Stimulated activated CD4-positive, alpha-beta T cell treated with anti-CD3 and anti-CD28 coated beads, Interleukin-1b, Interleukin-23, amount 100 ng/mL, for 1 hour (primary cell): ENCODE data around the gene TNK2.
"Not testable (repeated sequence)": the region's sequence is repeated elsewhere in the genome, so short reads cannot be mapped to it uniquely, and the experiment has no call there.

Experiments
- DNase-seq, 2 donors: peaks; one replicate each; pipeline ENCODE4 v3.0.0-alpha.2; 2020; ENCODE audit warnings: low read depth in 2 of 2

The TNK2 gene

DNA sequence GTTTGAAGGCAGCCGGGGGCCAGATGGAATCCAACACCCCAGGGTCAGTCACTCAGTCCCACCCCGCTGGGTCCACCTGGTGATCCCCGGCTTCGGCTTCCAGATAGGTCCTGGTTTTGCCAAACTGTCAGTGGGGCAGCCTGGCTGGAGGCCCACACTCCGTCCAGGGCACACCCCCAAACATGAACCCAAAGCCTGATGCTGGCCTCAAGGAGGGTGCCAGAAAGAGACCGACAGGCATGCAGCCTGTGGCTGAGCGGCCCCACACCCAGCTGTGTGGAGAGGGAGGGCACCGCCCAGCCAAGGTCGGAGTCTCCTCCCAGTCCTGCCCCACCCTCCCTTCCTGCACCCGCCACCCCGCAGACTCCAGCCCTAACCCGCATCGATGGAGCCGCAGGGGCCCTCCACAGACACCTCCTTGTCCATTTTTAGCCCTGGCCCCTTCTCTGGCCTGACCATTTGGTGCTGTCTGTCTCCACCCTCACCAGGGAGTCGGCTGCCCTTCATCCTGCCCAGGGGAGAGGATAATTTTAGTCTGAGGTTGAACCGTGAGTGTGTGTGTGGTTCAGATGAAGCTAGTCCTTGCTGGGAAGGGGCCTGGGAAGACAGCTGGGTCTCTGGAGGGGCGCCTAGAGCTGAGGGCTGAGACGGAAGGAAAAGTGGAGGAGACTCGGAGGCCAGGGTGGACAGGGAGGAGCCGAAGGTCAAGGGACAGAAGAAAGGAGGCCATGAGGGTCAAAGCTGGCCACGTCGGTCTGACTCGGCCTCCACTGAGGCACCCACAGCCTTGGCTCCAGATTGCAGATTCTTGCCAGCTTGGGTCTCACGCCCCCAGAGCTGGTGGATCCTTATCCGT is 23.1 kb downstream of the TNK2 start:
- no peak for DNase-seq

DNA sequence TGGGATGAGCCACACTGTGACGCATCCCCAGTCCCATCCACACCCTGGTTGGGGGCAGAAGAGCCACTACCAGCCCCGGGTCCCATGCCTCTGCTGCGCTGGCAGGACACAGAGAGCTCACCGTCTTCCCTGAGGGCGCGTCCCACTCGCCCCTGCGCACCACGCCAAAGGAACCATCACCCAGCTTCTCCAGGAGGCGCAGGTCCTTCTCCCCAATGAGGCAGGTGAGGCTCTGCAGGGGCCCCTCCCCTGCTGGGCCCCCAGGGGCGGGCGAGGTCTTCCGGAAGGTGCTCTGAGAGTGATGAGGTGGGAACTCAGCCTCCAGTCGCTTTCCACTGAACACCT is 23.7 kb downstream of the TNK2 start:
- DNase-seq: no peak

DNA sequence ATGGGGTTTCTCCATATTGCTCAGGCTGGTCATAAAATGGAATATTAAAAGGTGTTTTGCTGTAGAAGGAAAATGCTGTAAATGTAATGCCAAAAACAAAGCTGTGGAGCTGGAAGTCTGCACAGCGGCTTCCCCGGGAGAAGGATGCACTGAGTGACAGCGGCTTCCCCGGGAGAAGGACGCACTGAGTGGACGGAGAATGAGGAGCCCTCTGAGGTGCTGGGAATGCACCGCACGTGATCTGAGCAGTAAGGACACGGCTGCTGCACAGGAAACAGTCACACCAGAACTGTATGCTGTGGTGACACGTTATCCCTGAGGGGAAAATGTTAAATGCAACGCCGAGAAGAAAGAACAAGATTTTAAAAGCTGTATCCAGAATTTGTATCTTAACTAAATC is 24.6 kb downstream of the TNK2 start:
- DNase-seq: no peak

DNA sequence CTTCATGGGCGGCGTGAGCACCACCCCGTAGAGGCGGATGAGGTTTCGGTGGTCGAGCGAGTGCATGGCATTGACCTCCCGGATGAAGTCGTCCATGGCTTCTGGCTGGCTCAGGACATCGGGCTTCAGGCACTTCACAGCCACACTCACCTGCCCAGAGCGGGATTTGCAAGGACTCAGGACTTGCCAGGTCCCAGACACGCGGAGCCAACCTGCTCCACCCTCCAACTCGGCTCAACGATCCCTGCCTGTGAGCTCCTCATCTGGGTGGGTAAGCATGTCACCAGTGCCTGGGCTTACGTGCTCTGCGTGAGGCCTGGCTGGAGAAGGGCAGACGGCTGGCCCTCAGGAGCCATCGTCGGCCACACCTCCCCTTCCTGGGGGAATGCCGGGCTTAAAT is 25.2 kb downstream of the TNK2 start:
- no peak for DNase-seq

DNA sequence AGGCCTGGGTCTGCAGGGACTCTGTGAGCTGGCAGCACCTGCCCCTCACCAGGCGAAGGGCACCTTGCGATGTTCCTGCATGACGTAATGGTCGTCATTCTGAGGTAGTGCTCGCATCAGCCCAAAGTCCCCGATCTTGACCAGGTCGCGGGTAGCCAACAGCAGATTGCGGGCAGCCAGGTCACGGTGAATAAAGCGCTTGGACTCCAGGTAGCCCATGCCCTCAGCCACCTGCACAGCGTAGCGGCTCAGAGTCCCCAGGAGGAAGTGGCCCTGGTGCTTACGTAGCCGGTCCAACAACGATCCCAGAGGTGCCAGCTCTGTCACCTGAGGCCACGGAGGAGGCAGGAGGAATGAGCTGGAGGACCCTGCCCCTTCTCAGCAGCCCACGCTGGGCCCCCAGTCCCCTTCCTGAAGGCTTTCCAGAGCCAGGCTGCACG is 26.3 kb downstream of the TNK2 start:
- DNase-seq: no peak

DNA sequence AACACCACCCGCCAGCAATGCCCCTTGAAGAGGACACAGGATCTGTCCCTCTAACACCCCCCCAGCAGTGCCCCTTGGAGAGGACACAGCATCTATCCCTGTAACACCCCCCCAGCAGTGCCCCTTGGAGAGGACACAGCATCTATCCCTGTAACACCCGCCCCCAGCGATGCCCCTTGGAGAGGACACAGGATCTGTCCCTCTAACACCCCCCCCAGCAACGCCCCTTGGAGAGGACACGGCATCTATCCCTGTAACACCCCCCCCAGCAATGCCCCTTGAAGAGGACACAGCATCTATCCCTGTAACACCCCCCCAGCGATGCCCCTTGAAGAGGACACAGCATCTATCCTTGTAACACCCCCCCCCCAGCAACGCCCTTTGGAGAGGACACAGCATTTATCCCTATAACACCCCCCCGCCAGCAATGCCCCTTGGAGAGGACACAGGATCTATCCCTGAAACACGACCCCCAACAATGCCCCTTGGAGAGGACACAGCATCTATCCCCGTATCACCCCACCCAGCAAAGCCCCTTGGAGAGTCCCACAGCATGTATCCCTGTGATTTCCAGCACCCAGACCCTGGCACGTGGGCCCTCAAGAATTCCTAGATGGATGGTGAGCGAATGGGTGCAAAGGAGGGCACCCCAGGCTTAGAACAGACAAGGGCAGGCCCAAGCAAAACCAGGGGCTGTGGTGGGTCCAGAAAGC is 26.9 kb downstream of the TNK2 start:
- no peak for DNase-seq

DNA sequence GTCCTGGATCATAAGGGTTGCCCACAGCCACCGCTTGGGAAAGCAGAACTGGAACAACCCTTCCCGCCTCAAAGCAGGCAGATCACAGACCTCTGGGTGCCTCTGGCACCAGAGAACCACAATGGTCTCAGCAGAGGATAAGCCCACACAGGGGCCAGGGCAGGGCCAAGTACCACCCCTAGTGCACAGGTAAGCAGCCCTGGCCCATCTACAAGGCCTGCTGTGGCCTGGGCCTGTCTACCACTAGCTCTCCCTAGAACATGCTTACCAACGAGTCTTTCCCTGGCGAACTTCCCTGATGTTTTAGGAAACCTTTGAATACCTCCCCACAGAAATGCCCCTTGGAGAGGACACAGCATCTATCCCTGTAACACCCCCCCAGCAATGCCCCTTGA is 28.3 kb downstream of the TNK2 start:
- no peak for DNase-seq

DNA sequence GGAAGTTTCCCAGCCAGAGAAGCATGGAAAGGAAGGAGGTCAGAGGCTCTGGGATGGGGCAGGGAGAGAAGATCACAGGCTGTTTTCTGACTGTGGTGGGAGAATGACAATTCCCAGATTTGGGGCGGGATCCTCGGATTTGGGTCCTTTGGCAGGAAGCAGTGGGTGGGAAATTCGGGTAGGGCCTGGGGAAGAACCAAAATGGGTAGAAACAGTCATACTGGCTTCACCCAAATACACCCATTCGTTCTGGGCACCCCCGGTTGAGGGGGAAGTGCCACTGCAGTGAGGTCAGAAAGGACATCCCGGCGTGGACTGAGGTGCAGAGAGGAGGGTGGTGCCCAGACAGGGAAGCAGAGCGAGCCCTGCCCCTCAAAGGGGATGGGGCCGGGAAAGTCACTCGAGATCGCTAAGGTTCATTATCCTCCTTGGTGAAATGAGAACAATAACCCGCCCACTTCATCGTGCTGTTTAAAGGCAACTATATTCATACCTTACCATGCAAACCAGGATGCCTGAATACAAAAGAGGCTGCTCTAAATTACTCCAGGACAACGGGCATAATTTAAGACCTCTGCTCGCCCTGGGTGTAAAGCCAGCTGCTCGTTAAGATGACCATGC is 28.8 kb downstream of the TNK2 start:
- no peak for DNase-seq

DNA sequence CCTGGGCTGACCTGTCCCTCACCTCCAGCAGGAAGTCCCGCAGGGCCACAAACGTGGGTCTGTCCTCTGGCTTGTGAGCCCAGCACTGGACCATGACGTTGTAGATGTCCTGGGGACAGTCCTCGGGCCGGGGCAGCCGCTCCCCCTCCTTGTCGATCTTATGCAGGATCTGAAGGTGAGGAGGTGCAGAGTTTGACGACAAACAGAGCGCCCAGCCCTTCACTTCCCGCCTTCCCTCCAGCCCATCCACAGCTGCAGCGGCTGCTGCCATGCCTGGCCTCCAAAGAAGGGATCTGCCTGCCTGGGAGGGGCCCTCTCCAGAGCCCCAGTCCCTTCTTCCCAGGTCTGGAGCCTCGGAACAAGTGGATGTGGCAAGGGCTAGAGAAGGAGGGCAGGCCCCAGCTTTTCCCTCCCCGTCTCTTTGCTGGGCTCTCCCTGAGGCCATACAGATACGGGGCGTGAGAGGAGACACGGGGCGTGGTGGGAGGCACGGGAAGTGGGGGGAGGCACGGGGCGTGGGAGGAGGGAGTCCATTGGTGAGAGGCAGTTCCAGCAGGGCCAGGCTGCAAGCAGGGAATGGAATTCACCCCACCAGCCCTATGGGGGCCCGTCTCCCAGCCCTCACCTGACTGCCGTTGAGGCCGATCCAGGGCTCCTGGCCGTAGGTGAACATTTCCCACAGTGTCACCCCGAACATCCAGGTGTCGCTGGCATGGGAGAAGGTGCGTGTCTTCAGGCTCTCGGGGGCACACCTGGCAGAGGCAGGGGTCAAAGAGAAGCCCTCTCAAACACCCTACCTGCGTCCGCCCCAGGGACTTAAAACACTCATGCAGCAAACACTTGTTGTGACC is 29.7 kb downstream of the TNK2 start:
- DNase-seq: no peak

DNA sequence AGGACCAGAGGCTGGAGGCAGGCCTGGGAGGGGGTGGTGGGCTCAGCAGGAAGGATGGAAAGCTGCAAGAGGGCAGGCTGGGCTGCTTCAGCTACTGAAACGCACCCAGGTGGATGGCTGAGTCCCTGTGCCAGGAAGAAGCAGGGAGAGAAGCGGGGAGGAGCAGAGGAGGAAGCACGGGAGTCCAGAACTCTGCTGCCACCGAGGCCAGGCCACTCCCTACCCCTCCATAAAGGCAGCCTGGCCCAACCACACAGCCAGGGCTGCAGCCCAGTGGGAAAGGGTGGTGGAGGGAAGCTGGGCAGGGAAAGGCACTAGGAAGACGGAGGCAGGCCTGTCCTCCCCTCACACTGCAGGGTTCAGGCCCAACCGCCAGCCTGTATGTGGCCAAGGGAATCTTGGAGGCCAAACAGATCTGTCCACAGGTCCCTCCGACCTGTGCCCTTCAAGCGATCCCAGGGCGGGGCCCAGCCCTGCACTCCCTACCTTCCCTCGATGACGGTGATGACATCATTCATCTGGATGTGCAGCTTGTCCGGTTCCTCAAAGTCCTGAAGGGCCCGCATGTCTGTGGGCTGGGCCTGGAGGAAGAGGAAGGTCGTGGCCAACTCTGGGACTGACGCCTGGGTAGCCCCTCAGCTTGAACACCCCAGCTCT is 30.5 kb downstream of the TNK2 start:
- no peak for DNase-seq

DNA sequence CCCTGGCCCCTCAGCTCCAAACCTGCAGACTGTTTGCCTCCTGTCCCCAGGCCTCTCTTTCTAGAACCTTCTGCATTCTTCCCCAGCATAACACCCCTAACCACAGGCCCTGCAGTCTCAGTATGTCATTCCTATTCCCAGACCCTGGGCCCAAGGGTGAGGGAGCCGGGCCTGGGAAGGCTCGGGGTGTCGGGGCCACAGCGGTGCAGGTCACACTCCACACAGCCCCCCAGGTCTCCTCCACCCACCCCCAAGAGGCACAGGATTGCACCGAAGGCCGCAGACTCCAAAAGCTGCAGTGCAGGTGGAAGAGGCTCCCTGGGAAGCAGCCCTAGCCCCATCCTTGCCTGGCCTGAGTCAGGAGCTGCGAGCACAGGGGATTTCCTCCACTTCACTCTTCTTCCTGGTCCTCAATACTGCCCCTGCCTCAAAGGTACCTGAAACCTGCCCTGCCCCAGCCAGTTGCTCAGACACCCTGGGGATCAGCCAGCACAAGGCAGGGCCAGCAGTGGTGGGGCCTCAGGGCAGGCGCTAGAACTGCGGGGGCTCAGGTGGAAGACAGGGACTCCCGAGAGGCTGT is 31.1 kb downstream of the TNK2 start:
- no peak for DNase-seq

DNA sequence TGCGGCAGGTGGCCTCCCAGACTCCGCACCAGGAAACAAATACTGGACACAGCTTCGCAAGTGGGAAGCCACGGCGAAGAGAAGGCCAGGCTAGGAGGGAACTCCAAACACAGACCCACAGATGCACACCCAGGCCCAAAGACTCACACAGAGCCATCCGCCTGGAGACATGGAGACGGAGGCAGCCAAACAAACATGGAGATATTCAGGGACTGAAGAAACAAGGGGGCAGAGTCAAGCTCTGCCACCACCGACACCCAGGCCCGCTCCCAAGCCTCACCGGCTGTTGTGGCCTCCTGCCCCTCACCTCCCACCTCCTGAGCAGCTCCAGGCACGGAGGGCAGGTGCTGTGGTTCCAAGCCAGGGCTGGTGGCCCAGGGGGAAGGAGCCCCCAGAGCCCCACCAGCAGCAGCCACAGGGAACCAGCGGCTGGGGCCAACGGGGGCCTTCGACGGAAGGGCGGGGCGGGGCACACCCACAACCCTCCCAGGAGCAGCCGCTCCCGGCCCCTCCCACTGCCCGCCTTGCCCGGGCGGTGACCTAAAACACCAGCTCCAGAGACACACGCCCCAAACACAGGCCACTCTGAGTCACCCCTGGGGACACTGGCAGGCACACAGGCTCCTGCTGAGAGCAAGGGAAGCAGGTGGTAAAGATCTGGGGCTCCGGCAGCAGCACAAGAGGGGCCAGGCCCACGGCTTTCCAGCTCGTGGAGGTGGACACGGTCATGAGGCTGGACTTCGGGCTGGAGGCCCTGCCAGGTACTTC is 31.9 kb downstream of the TNK2 start:
- no peak for DNase-seq

DNA sequence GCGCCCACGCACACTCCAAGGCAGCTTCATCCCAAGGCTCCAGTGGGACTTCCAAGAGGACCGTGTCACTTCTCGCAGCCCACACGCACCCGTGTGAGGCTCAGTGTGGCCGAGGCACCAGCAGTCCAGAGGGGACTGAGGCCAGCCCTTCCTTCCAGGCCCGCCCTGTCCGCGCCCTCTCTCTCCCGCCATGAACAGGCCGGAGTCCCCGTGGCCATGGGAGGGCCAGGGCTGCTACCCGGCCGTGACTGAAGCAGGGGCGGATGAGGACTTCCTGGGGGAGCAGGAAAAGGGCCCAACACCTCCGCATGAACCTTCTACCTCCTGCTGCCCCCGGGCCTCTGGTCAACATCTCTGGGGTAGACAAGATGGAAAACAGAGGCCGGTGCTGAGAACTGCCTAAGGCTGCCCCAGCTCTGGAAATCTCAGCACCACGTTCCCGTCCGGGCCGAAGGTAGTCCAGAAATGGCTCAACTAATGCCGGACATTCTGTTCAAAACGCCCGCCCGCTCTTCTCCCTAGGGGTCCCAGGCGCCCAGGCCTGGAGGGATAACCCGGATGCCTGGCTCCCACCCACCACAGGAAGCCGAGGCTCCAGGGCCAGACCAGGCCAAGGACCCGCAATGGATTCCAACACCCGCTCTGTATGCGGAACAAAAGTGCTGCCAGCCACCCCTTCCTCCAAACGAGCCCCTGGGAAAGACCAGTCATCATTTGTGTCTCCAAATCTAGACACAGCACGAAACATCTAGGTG is 32.7 kb downstream of the TNK2 start:
- DNase-seq: no peak

DNA sequence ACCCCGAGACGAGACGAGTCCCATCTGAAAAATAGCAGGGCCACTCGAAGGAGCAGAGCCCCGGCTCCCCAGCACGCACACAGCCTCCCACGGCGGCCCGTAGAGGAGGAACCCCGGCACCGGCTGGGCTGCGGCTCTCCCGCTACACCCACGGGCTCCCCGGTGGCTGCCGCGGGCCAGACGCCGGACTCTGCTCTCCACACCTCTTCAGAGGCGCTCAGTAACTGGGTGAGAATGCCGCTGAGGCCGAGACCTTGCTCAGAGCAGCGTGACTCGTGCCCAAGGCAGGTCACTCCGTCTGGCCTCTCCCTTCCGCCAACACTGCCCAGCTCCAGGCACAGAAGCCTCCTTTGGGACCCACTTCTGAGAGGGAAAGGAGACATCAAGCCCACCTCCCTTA is 34.4 kb downstream of the TNK2 start:
- no peak for DNase-seq

DNA sequence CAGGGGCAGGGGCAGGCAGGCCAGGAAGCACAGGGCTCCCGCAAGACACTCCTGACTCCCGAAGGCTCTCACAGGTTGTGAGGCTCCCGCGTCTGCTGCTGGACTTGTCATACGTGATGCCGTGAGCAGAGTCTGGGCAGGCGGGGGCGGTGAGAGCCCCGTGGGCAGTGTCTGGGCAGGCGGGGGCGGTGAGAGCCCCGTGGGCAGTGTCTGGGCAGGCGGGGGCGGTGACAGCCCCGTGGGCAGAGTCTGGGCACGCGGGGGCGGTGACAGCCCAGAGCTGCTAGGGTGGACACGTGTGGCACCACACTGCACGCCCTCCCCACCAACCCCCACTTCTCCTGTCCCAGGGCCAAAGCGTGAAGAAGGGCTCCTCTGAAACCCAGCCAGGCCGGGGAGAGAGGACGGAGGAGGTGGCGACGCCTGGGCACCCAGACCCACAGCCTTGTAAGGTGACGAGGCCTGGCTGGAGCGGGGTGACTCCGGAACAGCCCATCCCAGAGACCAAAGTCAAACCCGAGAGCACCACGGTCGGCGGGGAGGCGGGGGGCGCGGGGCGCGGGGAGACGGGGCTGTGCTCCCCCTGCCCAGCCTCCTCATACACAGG is 35.0 kb downstream of the TNK2 start:
- DNase-seq: no peak

DNA sequence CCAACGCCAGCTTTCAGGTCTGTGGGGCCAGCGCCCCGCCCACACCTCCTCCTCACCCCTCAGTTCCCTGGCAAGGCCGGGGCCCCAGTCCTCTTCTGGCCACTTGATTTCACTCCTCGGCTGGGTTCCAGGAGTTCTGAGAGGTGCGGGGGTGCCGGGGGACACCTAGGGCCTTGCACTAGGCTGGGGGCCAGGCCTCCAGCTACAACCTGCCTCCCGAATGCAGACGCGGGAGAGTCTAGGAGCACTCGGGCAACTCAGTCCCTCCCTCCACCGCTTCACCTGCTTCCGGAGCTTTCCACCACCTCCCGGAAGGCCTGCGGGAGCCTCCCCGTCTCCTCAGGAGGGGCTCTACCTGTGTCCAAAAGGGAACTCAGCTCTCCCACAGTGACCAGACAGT is 35.6 kb downstream of the TNK2 start:
- DNase-seq: no peak

DNA sequence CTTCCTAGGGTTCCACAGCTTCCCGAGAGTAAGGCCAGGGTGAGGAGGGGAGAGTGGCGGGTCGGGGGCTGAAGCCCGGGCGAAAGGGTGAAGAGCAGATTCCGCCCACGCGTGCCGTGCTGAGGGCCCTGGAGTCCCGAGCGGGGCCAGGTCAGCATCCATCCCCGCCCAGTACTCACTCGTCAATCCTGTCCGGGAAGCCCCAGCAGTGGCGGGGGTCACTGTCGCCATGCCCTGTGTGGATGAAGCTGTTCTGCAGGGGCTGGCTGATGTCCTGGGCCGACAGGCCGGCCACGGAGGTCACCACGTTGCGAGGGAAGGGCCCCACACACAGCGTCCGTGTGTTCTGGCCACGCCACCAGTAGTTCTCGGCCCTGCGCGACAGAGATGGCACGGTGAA is 36.3 kb downstream of the TNK2 start:
- DNase-seq: no peak

DNA sequence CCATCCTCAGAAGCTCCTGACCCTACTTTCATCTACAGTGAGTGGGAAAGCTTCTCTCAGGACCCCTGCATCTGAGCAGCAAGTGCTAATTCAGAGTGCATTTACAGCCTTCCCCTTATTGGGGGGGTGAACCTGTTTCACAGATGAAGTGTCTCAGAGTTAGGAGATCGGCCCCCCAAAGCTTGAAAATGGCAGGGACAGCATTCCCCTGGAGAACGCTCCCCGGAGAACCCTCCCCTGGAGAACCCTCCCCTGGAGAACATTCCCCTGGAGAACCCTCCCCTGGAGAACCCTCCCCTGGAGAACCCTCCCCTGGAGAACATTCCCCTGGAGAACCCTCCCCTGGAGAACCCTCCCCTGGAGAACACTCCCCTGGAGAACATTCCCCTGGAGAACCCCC is 36.7 kb downstream of the TNK2 start:
- DNase-seq: not testable (repeated sequence)

DNA sequence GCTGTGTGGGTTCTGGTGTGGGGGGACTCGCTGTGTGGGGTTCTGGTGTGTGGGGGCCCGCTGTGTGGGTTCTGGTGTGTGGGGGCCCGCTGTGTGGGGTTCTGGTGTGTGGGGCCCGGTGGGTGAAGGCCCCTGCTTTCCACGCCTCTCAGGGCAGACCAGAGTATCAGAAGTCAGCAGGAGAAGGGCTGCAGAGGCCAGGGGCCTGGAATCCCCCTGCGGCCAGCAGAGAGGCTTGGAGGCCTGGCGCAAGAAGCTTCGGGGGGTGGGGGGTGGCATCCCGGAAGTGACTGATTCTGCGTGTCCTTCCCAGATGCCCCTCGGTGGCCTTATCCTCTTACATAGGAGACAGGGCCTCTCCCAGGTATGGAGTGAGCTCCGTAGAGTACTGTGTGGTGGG is 37.4 kb downstream of the TNK2 start:
- DNase-seq: no peak
